HG02981 (cell line): ENCODE data around the gene TOM1L1.
"Not testable (repeated sequence)": the region's sequence is repeated elsewhere in the genome, so short reads cannot be mapped to it uniquely, and the experiment has no call there.

Source experiments
- ATAC-seq: cut with Tn5 transposase; IDR thresholded peaks from one replicate; pipeline ENCODE4 v1.9.1; 2021; ENCODE audit warnings: mild to moderate bottlenecking, moderate library complexity; ENCODE audit not compliant: unreplicated experiment

The TOM1L1 gene

GRCh38 chr17:54900457-54901229 lies at the start of gene TOM1L1:
TSS of gene TOM1L1 (plus strand) at chr17:54900852. CDS start at chr17:54900866, 14 bp downstream.
- peak; percentile 87 for ATAC-seq

GRCh38 chr17:54859187-54859586 lies 41.5 kb upstream of the TOM1L1 start:
- ATAC-seq: no peak

GRCh38 chr17:54860617-54861470 lies 39.8 kb upstream of the TOM1L1 start:
- no peak for ATAC-seq

- no peak for ATAC-seq
These were observed 39.1 kb upstream of the TOM1L1 start for GRCh38 chr17:54861471-54861983.

- no peak for ATAC-seq
These were observed 37.5 kb upstream of the TOM1L1 start for GRCh38 chr17:54863176-54863575.

- no peak for ATAC-seq
These were observed 36.6 kb upstream of the TOM1L1 start for GRCh38 chr17:54864070-54864469.

- no peak for ATAC-seq
These were observed 35.9 kb upstream of the TOM1L1 start for GRCh38 chr17:54864636-54865356.

- ATAC-seq: no peak
These were observed 33.0 kb upstream of the TOM1L1 start for GRCh38 chr17:54867634-54868033.

GRCh38 chr17:54870671-54871175 lies 29.9 kb upstream of the TOM1L1 start:
- ATAC-seq: no peak

GRCh38 chr17:54875906-54876305 lies 24.7 kb upstream of the TOM1L1 start:
- ATAC-seq: not testable (repeated sequence)

- no peak for ATAC-seq
These were observed 23.9 kb upstream of the TOM1L1 start for GRCh38 chr17:54876656-54877195.

GRCh38 chr17:54881255-54881972 lies 19.2 kb upstream of the TOM1L1 start:
- ATAC-seq: no peak

- no peak for ATAC-seq
These were observed 18.3 kb upstream of the TOM1L1 start for GRCh38 chr17:54882371-54882770.

- ATAC-seq: peak; percentile 79
These were observed 17.7 kb upstream of the TOM1L1 start for GRCh38 chr17:54882950-54883349.

- no peak for ATAC-seq
These were observed 16.7 kb upstream of the TOM1L1 start for GRCh38 chr17:54883939-54884338.

- ATAC-seq: no peak
These were observed 12.9 kb upstream of the TOM1L1 start for GRCh38 chr17:54887787-54888186.

GRCh38 chr17:54888254-54888653 lies 12.4 kb upstream of the TOM1L1 start:
- ATAC-seq: no peak

- ATAC-seq: no peak
These were observed 11.7 kb upstream of the TOM1L1 start for GRCh38 chr17:54888981-54889380.

GRCh38 chr17:54891176-54891821 lies 9.4 kb upstream of the TOM1L1 start:
- no peak for ATAC-seq
